ENCODE data around the gene S1PR1.

Gene S1PR1

GRCh38 chr1:101245246-101245927, 8.6 kb downstream of the S1PR1 start:
- in situ Hi-C loops (cut with MboI; ENCODE audit: low sequenced_read_pairs), result no loop called here

- in situ Hi-C loops (cut with MboI; ENCODE audit: low sequenced_read_pairs), result no loop called here
Measured at GRCh38 chr1:101247404-101248287, 10.8 kb downstream of the S1PR1 start.

GRCh38 chr1:101250222-101250621, 13.4 kb downstream of the S1PR1 start:
- in situ Hi-C loops (cut with MboI; ENCODE audit: low sequenced_read_pairs), result no loop called here

GRCh38 chr1:101250656-101251272, 13.9 kb downstream of the S1PR1 start:
- in situ Hi-C loops (cut with MboI; ENCODE audit: low sequenced_read_pairs), result no loop called here

GRCh38 chr1:101251504-101251903, 14.7 kb downstream of the S1PR1 start:
- in situ Hi-C loops (cut with MboI; ENCODE audit: low sequenced_read_pairs), result no loop called here

GRCh38 chr1:101253976-101254674, 17.3 kb downstream of the S1PR1 start:
- in situ Hi-C loops (cut with MboI; ENCODE audit: low sequenced_read_pairs), result no loop called here

- in situ Hi-C loops (cut with MboI; ENCODE audit: low sequenced_read_pairs), result no loop called here
Measured at GRCh38 chr1:101257500-101258325, 20.9 kb downstream of the S1PR1 start.

- in situ Hi-C loops (cut with MboI; ENCODE audit: low sequenced_read_pairs), result no loop called here
Measured at GRCh38 chr1:101259744-101260148, 22.9 kb downstream of the S1PR1 start.

- in situ Hi-C loops (cut with MboI; ENCODE audit: low sequenced_read_pairs), result no loop called here
Measured at GRCh38 chr1:101260556-101261350, 23.9 kb downstream of the S1PR1 start.

- in situ Hi-C loops (cut with MboI; ENCODE audit: low sequenced_read_pairs), result no loop called here
Measured at GRCh38 chr1:101261623-101262022, 24.8 kb downstream of the S1PR1 start.

- in situ Hi-C loops (cut with MboI; ENCODE audit: low sequenced_read_pairs), result no loop called here
Measured at GRCh38 chr1:101262060-101262459, 25.2 kb downstream of the S1PR1 start.

GRCh38 chr1:101262630-101263348, 26.0 kb downstream of the S1PR1 start:
- in situ Hi-C loops (cut with MboI; ENCODE audit: low sequenced_read_pairs), result no loop called here

GRCh38 chr1:101264697-101265096, 27.9 kb downstream of the S1PR1 start:
- in situ Hi-C loops (cut with MboI; ENCODE audit: low sequenced_read_pairs), result no loop called here

- in situ Hi-C loops (cut with MboI; ENCODE audit: low sequenced_read_pairs), result no loop called here
Measured at GRCh38 chr1:101265684-101266083, 28.9 kb downstream of the S1PR1 start.

GRCh38 chr1:101267082-101267481, 30.3 kb downstream of the S1PR1 start:
- in situ Hi-C loops (cut with MboI; ENCODE audit: low sequenced_read_pairs), result no loop called here

- in situ Hi-C loops (cut with MboI; ENCODE audit: low sequenced_read_pairs), result no loop called here
Measured at GRCh38 chr1:101268893-101269292, 32.1 kb downstream of the S1PR1 start.

- in situ Hi-C loops (cut with MboI; ENCODE audit: low sequenced_read_pairs), result no loop called here
Measured at GRCh38 chr1:101275672-101276071, 38.9 kb downstream of the S1PR1 start.

GRCh38 chr1:101276818-101277217, 40.0 kb downstream of the S1PR1 start:
- in situ Hi-C loops (cut with MboI; ENCODE audit: low sequenced_read_pairs), result no loop called here

GRCh38 chr1:101278238-101278637, 41.4 kb downstream of the S1PR1 start:
- in situ Hi-C loops (cut with MboI; ENCODE audit: low sequenced_read_pairs), result no loop called here
